Liver (tissue), 9 donors: ENCODE results near the gene MISFA. TPM values are rescaled to one million over a fixed set of nuclear protein-coding genes. Genes with fewer than 3 reads are reported as not detected.

Source experiments
- DNase-seq: peaks from one replicate; pipeline ENCODE4 v3.0.0-alpha.2; 2017; ENCODE audit warnings: low spot score
- H3K27ac ChIP-seq, 2 donors: one replicate each; pipeline ENCODE4 v1.7.0; 2013; ENCODE audit warnings: inconsistent platforms in 2 of 2, low read length in 2 of 2, control low read depth in 1 of 2, low read depth in 1 of 2, mild to moderate bottlenecking in 1 of 2
- H3K27me3 ChIP-seq, 4 donors: one replicate each; pipeline versions ENCODE4 v1.6.1 to v1.7.0; 2013; ENCODE audit warnings: low read length in 3 of 4, inconsistent platforms in 1 of 4, mild to moderate bottlenecking in 1 of 4, moderate library complexity in 1 of 4; ENCODE audit not compliant: control insufficient read depth in 4 of 4, insufficient read depth in 4 of 4
- H3K36me3 ChIP-seq, 4 donors: one replicate each; pipeline versions ENCODE4 v1.6.1 to v1.7.0; 2013; ENCODE audit warnings: low read length in 3 of 4, mild to moderate bottlenecking in 3 of 4, low read depth in 1 of 4, moderate library complexity in 1 of 4; ENCODE audit not compliant: control insufficient read depth in 4 of 4, insufficient read depth in 3 of 4
- H3K4me1 ChIP-seq, 4 donors: one replicate each; pipeline versions ENCODE4 v1.6.1 to v1.7.0; 2013; ENCODE audit warnings: low read length in 3 of 4, mild to moderate bottlenecking in 3 of 4, moderate library complexity in 1 of 4; ENCODE audit not compliant: control insufficient read depth in 4 of 4, insufficient read depth in 4 of 4
- H3K4me3 ChIP-seq, 3 donors: one replicate each; pipeline versions ENCODE4 v1.6.1 to v1.7.0; 2013; ENCODE audit warnings: low read length in 3 of 3, control low read depth in 1 of 3, low read depth in 1 of 3, mild to moderate bottlenecking in 1 of 3
- H3K9ac ChIP-seq, 2 donors: one replicate each; pipeline ENCODE4 v1.7.0; 2013; ENCODE audit warnings: low read length in 2 of 2, mild to moderate bottlenecking in 2 of 2, moderate library complexity in 2 of 2, control low read depth in 1 of 2, low read depth in 1 of 2
- H3K9me3 ChIP-seq, 4 donors: one replicate each; pipeline versions ENCODE4 v1.6.1 to v1.7.0; 2013; ENCODE audit warnings: low read length in 3 of 4; ENCODE audit not compliant: control insufficient read depth in 4 of 4
- ATF3 ChIP-seq: IDR thresholded peaks from 2 replicates; pipeline ENCODE4 v1.6.1; 2016; ENCODE audit warnings: antibody characterized with exemption
- CTCF ChIP-seq: fragments of 150-350 bp; IDR thresholded peaks from 2 replicates; pipeline ENCODE4 v1.5.1; 2017; ENCODE audit warnings: improper control_type of control experiment, low read depth, low read length; ENCODE audit not compliant: missing input control
- EGR1 ChIP-seq, 2 donors: IDR thresholded peaks; 2 replicates each; pipeline ENCODE4 v1.6.1; 2016 to 2018; ENCODE audit warnings: antibody characterized with exemption in 2 of 2, low read depth in 2 of 2
- FOXA1 ChIP-seq: IDR thresholded peaks from 2 replicates; pipeline ENCODE4 v1.6.1; 2016; ENCODE audit warnings: antibody characterized with exemption
- FOXA2 ChIP-seq: IDR thresholded peaks from 2 replicates; pipeline ENCODE4 v1.6.1; 2016; ENCODE audit warnings: antibody characterized with exemption
- GABPA ChIP-seq, 2 donors: IDR thresholded peaks in 1 of 2; conservative IDR thresholded peaks in 1 of 2; 2 replicates each; pipeline ENCODE4 v1.6.1; 2016; ENCODE audit warnings: antibody characterized with exemption in 2 of 2, mild to moderate bottlenecking in 1 of 2, moderate library complexity in 1 of 2
- HNF4A ChIP-seq, 2 donors: conservative IDR thresholded peaks; 2 replicates each; pipeline ENCODE4 v1.6.1; 2016; ENCODE audit warnings: antibody characterized with exemption in 2 of 2, mild to moderate bottlenecking in 2 of 2
- HNF4G ChIP-seq: IDR thresholded peaks from 2 replicates; pipeline ENCODE4 v1.6.1; 2016; ENCODE audit warnings: antibody characterized with exemption
- JUND ChIP-seq, 2 donors: IDR thresholded peaks; 2 replicates each; pipeline ENCODE4 v1.6.1; 2016; ENCODE audit warnings: antibody characterized with exemption in 2 of 2
- MAX ChIP-seq: IDR thresholded peaks from 2 replicates; pipeline ENCODE4 v1.6.1; 2016; ENCODE audit warnings: antibody characterized with exemption
- NR2F2 ChIP-seq: IDR thresholded peaks from 2 replicates; pipeline ENCODE4 v1.6.1; 2016; ENCODE audit warnings: antibody characterized with exemption
- RAD21 ChIP-seq, 2 donors: IDR thresholded peaks; 2 replicates each; pipeline ENCODE4 v1.6.1; 2016; ENCODE audit warnings: antibody characterized with exemption in 2 of 2, mild to moderate bottlenecking in 2 of 2
- REST ChIP-seq: IDR thresholded peaks from 2 replicates; pipeline ENCODE4 v1.6.1; 2016; ENCODE audit warnings: antibody characterized with exemption, mild to moderate bottlenecking
- RXRA ChIP-seq, 2 donors: IDR thresholded peaks; 2 replicates each; pipeline ENCODE4 v1.6.1; 2017 to 2018; ENCODE audit warnings: antibody characterized with exemption in 2 of 2, mild to moderate bottlenecking in 1 of 2
- SP1 ChIP-seq: IDR thresholded peaks from 2 replicates; pipeline ENCODE4 v1.6.1; 2018; ENCODE audit warnings: antibody characterized with exemption, mild to moderate bottlenecking
- TAF1 ChIP-seq: conservative IDR thresholded peaks from 2 replicates; pipeline ENCODE4 v1.6.1; 2016; ENCODE audit warnings: antibody characterized with exemption, mild to moderate bottlenecking
- YY1 ChIP-seq: IDR thresholded peaks from 2 replicates; pipeline ENCODE4 v1.6.1; 2016; ENCODE audit warnings: antibody characterized with exemption, mild to moderate bottlenecking
- ZBTB33 ChIP-seq: IDR thresholded peaks from 2 replicates; pipeline ENCODE4 v1.6.1; 2016; ENCODE audit warnings: antibody characterized with exemption
- WGBS: extraction: QIAGEN DNeasy Blood & Tissue Kit; methylation state at CpG from one replicate; pipeline ENCODE4 v1.1.7; 2013; 5-methylcytosine and 5-hydroxymethylcytosine counted together
- polyA plus RNA-seq, 2 donors: library from polyadenylated mRNA; stranded (reverse) in 1 of 2; unstranded in 1 of 2; fragments of 200-250 nt in 1 of 2; fragments of >200 nt in 1 of 2; fragmentation: Nextera tagmentation in 1 of 2; extraction: Ambion mirVana in 1 of 2; gene quantifications; one replicate each; pipeline versions ENCODE4 v1.2.1 to v1.2.3, GENCODE V29; 2013 to 2015
- total RNA-seq, 2 donors: library from RNA; depleted of rRNA; stranded (reverse); fragments of >200 nt; gene quantifications; one replicate each; pipeline ENCODE4 v1.2.3, GENCODE V29; 2014
- donor health status: healthy.
- donor health status: healthy.
- donor health status: healthy.
- donor health status: healthy.
- donor health status: healthy.

MISFA gene
- total and polyA plus RNA-seq, 4 donors: 0.05 to 0.82 (median 0.08) TPM; not detected in 1

- TF ChIP-seq CTCF (no peak), ATF3 (no peak), JUND (IDR thresholded peaks at IDR 0.05) (no peak), HNF4G (no peak)
These were observed 1.5 kb downstream of the MISFA start (continued) for GRCh38 chr11:18600915-18601569.

- 74% methylated on average over 3 of the region's 3 CpGs for WGBS
- Histone ChIP-seq H3K9me3 (no peaks in the 10 kb centered on the region), H3K4me3 (no peak overlapping the region), H3K27ac (no peak overlapping the region), H3K27me3 (no peaks in the 10 kb centered on the region), H3K4me1 (no peaks in the 10 kb centered on the region), H3K9ac (no peak overlapping the region), H3K36me3 (peaks cover 2 to 35% (median 19%) of the 10 kb centered on the region in 4 donors)
- TF ChIP-seq SP1: no peak
- TF ChIP-seq NR2F2: no peak
- TF ChIP-seq MAX: no peak
- TF ChIP-seq EGR1 (IDR thresholded peaks at IDR 0.05; ENCODE audit: low read depth in 2 of 2): no peak
- TF ChIP-seq RXRA (IDR thresholded peaks at IDR 0.05): no peak
- no peak for TF ChIP-seq YY1
- no peak for TF ChIP-seq CTCF
- TF ChIP-seq HNF4A (conservative IDR thresholded peaks at IDR 0.05): no peak
- DNase-seq: no peak
These were observed 8.8 kb downstream of the MISFA start for GRCh38 chr11:18608376-18608775.

GRCh38 chr11:18611196-18611595 lies 11.6 kb downstream of the MISFA start:
- no peaks in the 10 kb centered on the region for H3K27me3 ChIP-seq
- H3K4me3 ChIP-seq: no peak overlapping the region
- H3K27ac ChIP-seq: no peak overlapping the region
- TF ChIP-seq YY1 (no peak), MAX (no peak), HNF4G (no peak), RXRA (IDR thresholded peaks at IDR 0.05) (no peak), NR2F2 (no peak), JUND (IDR thresholded peaks at IDR 0.05) (no peak), FOXA2 (no peak), ZBTB33 (no peak), RAD21 (IDR thresholded peaks at IDR 0.05) (no peak), TAF1 (no peak), ATF3 (no peak), GABPA (IDR thresholded peaks at IDR 0.05 in 1 of 2, conservative IDR thresholded peaks at IDR 0.05 in 1 of 2) (no peak), REST (no peak), FOXA1 (no peak), EGR1 (IDR thresholded peaks at IDR 0.05; ENCODE audit: low read depth in 2 of 2) (no peak), SP1 (no peak)
- WGBS: 97% methylated on average over 2 of the region's 2 CpGs
- H3K36me3 ChIP-seq: peaks cover 13 to 61% (median 34%) of the 10 kb centered on the region in 4 donors
- no peaks in the 10 kb centered on the region for H3K9me3 ChIP-seq
- no peak overlapping the region for H3K9ac ChIP-seq
- H3K4me1 ChIP-seq: no peaks in the 10 kb centered on the region
- DNase-seq: no peak
